Progenitor cell of endocrine pancreas (in vitro differentiated cells): ENCODE results near the gene FAM110A. TPM values are rescaled to one million over a fixed set of nuclear protein-coding genes. Genes with fewer than 3 reads are reported as not detected.
A peak's percentile ranks its signal among the peaks of the same experiment; 100 is the strongest.

Experiments
- DNase-seq: peaks from one replicate; pipeline ENCODE4 v3.0.0; 2021; ENCODE audit warnings: low spot score; ENCODE audit not compliant: unreplicated experiment
- H3K27ac Mint-ChIP-seq: 2 replicates; pipeline ENCODE4 v1.8.0; 2021; ENCODE audit warnings: mild to moderate bottlenecking, moderate library complexity, mixed read lengths
- H3K27me3 Mint-ChIP-seq: 2 replicates; pipeline ENCODE4 v1.8.0; 2021; ENCODE audit warnings: mixed read lengths
- H3K36me3 Mint-ChIP-seq: 2 replicates; pipeline ENCODE4 v1.8.0; 2022; ENCODE audit warnings: mixed read lengths; ENCODE audit not compliant: insufficient read depth
- H3K4me1 Mint-ChIP-seq: 2 replicates; pipeline ENCODE4 v1.8.0; 2021; ENCODE audit warnings: low read depth, mixed read lengths
- H3K4me3 Mint-ChIP-seq: 2 replicates; pipeline ENCODE4 v1.8.0; 2021; ENCODE audit warnings: low read depth, mild to moderate bottlenecking, moderate library complexity, mixed read lengths
- H3K9me3 Mint-ChIP-seq: 2 replicates; pipeline ENCODE4 v1.8.0; 2021; ENCODE audit warnings: low read depth, mixed read lengths
- total RNA-seq: library from RNA; stranded (reverse); gene quantifications from 2 replicates; pipeline ENCODE4 v1.2.1, GENCODE V29; 2021
- TF ChIP-seq, protein P1 (sequence below): fragments of 200-600 bp; sonication (generic); IDR thresholded peaks from one replicate; pipeline ENCODE4 v1.5.0; 2021; ENCODE audit warnings: antibody characterized with exemption, mild to moderate bottlenecking; ENCODE audit not compliant: unreplicated experiment

Gene FAM110A
- total RNA-seq, 1 donor from 2014 or later, result 17.4 TPM

DNA sequence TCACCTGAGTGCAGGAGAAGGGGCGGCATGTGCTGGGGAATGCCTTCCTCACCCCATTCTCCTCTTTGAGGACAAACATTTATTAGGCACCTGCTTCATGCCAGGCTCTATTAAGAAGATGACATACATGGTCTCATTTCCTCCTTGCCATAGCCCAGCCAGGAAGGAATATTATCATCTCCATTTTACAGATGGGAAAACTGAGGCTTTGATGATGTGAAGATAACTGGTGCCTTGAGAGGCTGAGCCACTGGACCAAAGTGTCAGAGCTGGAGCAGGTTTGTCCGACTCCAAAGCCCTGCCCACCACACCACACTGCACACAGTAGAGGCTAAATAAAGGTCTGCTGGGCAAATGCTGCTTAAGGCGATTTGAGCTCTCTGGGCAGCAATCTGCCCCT, 37.2 kb downstream of the FAM110A start:
- H3K4me3 Mint-ChIP-seq, result no peak overlapping the region
- peaks cover 22% of the 10 kb centered on the region for H3K27me3 Mint-ChIP-seq
- H3K27ac Mint-ChIP-seq, result no peak overlapping the region
- TF ChIP-seq, protein P1, sequence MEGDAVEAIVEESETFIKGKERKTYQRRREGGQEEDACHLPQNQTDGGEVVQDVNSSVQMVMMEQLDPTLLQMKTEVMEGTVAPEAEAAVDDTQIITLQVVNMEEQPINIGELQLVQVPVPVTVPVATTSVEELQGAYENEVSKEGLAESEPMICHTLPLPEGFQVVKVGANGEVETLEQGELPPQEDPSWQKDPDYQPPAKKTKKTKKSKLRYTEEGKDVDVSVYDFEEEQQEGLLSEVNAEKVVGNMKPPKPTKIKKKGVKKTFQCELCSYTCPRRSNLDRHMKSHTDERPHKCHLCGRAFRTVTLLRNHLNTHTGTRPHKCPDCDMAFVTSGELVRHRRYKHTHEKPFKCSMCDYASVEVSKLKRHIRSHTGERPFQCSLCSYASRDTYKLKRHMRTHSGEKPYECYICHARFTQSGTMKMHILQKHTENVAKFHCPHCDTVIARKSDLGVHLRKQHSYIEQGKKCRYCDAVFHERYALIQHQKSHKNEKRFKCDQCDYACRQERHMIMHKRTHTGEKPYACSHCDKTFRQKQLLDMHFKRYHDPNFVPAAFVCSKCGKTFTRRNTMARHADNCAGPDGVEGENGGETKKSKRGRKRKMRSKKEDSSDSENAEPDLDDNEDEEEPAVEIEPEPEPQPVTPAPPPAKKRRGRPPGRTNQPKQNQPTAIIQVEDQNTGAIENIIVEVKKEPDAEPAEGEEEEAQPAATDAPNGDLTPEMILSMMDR, result no peak
- H3K9me3 Mint-ChIP-seq, result no peaks in the 10 kb centered on the region
- H3K36me3 Mint-ChIP-seq, result no peaks in the 10 kb centered on the region
- no peak for DNase-seq
- H3K4me1 Mint-ChIP-seq, result no peaks in the 10 kb centered on the region

DNA sequence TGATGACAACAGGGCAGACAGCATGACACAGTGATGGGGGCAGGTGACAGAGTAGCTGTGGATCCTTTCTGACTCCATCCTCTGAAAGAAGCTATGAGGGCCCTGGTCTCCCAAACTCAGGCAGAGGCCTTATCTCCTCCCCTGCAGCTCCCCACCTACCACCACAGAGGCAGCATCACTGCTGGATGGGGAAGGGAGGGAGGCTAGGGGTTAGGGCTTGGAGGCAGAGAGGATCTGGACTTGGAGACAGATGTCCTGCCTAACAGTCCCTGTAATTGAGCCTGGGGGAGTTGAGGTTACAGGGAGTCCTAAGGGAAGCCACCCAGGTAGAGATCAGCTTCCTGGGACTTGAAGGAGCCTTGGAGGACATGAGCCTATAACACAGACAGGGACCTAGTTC, 37.9 kb downstream of the FAM110A start:
- H3K27ac Mint-ChIP-seq, result no peak overlapping the region

DNA sequence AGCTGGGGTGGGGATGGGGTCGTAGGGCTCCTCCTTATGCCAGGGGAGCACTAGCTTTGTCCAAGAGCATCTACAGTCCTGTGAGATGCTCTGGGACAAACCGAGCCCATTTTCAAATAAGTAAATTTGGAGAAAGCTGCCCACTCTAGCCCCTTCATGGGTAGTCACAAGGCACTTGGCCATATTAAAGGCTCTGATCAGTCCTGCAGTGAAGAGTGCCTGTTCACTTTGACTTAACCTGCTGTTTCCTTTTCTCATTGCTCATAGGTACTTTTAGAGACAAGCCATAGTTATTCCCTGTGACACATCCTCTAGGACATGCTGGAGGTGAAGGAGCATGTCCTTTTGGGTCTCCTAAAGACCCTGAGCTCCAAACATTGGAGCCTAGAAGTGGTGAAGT, 38.4 kb downstream of the FAM110A start:
- no peak for DNase-seq
- Mint-ChIP-seq H3K9me3 (no peaks in the 10 kb centered on the region), H3K4me3 (no peak overlapping the region), H3K27me3 (peaks cover 24% of the 10 kb centered on the region), H3K27ac (no peak overlapping the region), H3K36me3 (no peaks in the 10 kb centered on the region), H3K4me1 (no peaks in the 10 kb centered on the region)
- TF ChIP-seq, protein P1, result no peak

More for the DNA sequence above, 37.9 kb downstream of the FAM110A start:
- no peak for DNase-seq
- H3K27me3 Mint-ChIP-seq, result peaks cover 22% of the 10 kb centered on the region
- no peaks in the 10 kb centered on the region for H3K4me1 Mint-ChIP-seq
- no peak overlapping the region for H3K4me3 Mint-ChIP-seq
- no peaks in the 10 kb centered on the region for H3K36me3 Mint-ChIP-seq
- TF ChIP-seq, protein P1, result no peak
- no peaks in the 10 kb centered on the region for H3K9me3 Mint-ChIP-seq

DNA sequence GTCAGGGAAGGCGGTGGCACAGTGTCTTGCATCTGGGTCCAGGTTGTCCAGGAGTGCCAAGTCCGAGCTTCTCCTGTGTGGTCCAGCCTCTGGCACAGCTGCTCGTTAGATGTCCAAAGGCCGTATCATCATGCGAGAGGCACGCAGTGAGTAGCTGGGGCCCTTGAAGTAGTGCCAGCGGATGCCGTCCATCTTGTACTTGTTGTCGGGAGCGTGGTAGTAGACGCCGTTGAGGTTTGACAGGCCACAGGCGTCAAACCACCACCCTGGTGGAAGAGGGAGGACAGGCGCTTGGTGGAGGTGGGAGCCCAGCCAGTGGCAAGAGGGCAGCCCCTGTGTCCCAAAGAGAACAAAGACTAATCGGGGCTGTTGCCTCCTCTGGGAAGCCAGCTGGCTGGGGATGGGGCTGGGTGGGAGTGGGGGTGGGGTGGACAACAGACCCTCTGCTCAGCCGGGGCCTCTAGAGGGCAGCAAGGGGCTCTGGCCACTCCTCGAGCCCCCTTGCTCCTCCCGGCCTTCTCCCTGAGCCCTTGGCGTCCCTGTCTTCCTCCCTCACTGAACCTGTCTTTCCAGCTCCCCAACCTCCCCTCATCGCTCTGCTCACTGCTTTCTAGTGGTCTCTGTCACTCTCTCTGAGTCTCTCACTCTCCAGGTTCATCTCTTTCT, 39.5 kb downstream of the FAM110A start:
- peaks cover 29% of the 10 kb centered on the region for H3K27me3 Mint-ChIP-seq
- no peak overlapping the region for H3K4me3 Mint-ChIP-seq
- H3K4me1 Mint-ChIP-seq, result no peaks in the 10 kb centered on the region
- no peak for DNase-seq
- no peaks in the 10 kb centered on the region for H3K9me3 Mint-ChIP-seq
- no peak overlapping the region for H3K27ac Mint-ChIP-seq
- TF ChIP-seq, protein P1, result peak; percentile 34
- H3K36me3 Mint-ChIP-seq, result no peaks in the 10 kb centered on the region

DNA sequence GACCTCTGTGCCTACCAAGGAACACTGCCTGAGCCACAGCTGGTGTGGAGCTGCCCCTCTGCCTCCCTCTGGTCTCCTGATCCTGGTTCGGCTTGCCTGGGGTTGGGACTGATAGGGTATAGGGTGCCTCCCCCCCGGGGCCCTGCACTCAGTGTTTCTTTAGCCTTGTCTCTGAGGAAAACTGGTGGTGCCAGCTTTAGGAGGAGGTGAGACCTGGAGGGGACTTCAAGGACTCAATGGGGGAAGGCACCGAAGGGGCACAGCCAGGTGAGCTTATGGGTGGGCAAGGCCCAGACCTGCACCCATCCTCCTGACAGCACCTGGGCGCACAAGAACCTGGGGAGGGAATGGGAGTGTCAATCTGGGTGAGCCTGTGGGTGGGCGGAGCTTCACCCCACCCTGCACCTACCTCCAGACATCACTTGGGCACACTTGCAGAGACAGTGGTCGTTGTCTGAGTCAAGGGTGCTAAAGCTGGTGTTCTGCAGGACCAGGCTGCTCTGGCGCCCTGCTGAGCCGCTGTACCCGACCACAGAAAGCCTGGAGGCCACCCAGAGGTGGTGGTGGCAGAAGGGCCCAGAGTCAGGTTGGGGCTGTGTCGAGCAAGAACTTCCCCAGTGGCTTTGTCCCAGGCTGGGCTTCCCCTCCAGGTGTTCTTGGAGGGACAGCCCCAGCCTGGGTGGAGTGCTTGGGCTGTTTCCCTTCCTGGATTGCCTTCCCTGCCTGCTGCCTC, 40.5 kb downstream of the FAM110A start:
- TF ChIP-seq, protein P1, result no peak
- no peak overlapping the region for H3K27ac Mint-ChIP-seq
- peaks cover 22% of the 10 kb centered on the region for H3K27me3 Mint-ChIP-seq
- H3K4me1 Mint-ChIP-seq, result no peaks in the 10 kb centered on the region
- no peaks in the 10 kb centered on the region for H3K36me3 Mint-ChIP-seq
- no peak for DNase-seq
- no peak overlapping the region for H3K4me3 Mint-ChIP-seq
- H3K9me3 Mint-ChIP-seq, result no peaks in the 10 kb centered on the region
